Left forelimb (tissue), 1 donor: ENCODE results near the gene HDAC1.

Experiments used
- DNase-seq: peaks from one replicate; pipeline ENCODE4 v3.0.0-alpha.2; 2018; ENCODE audit warnings: low spot score

Gene HDAC1

DNA sequence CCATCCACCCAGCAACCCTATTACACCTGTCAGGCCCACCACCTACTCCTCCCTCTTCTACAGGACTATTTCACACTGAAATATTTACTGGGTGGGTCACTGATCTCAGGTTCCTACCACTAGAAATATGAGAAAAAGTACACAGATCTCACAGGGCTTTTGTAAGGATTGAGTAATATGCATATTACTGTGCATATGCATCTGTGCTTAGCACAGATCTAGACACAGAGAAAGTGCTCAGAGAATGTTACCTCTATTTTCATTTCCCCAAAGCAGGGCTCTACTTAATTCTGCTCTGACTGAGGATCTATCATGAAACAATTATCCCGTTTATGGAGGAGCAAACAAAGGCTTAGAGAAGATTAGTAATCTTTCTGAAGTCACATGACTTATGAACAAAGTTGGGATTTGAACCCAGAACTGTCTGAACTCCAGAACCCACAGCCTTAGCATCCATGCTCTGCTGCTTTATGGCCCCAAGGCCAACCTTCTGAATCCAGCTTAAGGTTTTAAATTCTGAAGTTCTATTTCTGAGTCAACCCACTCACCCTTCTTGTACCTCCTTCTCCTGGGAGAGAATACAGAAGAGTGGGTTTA, 82.2 kb downstream of the HDAC1 start:
- DNase-seq = no peak

DNA sequence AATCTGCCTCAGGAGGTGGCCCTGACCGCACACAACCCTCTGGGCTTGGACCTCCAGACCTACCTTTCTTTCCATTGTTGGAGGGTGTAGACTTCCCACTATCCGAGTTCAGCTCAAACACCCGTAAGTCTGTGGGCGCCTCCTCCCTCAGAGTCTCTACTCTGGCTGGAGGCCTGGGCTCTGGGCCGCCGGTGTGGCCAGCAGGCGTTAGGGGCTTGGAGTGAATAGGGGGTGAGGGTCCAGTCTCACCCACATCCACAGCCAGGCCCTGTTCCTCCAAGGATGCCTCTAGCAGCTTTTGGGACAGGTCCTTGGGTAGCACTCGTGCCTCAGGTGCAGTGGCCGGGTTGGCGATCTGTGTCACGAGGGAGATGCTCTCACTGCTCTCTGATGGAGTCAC, 84.3 kb downstream of the HDAC1 start:
- DNase-seq = no peak

DNA sequence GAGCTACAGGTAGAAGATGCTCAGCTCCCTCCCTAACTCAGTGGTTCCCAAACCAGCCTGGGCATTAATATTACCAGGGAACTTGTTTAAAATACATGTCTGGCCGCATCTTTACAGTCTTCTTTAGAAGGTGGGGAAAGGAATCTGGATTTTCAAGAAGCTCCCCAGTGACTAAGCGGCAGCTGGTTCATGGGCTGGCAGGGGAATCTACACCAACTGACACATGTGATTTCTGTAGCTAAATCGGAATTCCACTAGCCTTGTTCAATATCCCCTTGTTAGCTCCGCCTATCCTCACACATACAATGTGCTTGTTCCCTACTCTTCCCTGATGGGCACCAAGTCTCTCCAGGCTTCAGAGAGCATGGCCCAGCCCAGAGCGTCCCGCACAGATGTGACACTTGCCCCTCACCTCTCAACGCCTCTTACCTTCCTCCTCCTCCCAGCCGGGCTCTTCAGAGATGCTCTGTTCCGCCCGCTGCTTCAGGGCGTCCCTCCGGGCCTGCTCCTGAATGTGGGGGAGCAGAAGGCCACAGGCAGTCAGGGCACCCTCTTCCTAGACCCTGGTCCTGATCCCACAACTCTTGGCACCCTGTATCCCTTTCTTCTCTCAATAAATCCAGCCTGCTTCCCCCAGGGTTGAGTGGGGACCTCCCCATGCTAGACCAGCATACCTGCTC, 85.8 kb downstream of the HDAC1 start:
- no peak for DNase-seq

DNA sequence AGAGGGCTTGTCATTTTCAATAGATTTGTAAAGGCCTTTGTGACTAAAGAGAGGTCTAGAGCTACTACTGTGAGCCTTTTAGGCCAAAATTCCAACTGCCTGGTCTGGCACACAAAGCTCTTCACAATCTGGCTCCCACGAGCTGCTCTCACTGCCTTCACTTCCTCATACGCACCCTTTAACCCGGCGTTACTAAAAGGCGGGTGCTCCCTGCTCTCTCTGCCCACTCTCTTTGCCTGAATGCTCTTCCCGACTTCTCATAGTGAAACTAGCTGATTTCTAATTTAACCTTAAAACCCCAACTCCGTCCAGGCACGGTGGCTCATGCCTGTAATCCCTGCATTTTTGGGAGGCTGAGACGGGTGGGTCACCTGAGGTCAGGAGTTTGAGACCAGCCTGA, 88.2 kb downstream of the HDAC1 start:
- DNase-seq = no peak
